B cell (primary cell): ENCODE data around the gene MT3. TPM values are rescaled to one million over a fixed set of nuclear protein-coding genes. Genes with fewer than 3 reads are reported as not detected.

ENCODE experiments used
- ATAC-seq: fragments of 200-7000 bp; cut with Tn5 transposase; one replicate; pipeline ENCODE4 v1.10.0; 2021; ENCODE audit warnings: low read depth, mild to moderate bottlenecking, moderate number of reproducible peaks, moderate library complexity
- CTCF ChIA-PET: fragments of 350-600 bp; sonication (Branson Sonifier 250); formaldehyde crosslinking; loops from one replicate; lab custom pipeline; 2021; ENCODE audit warnings: antibody characterized with exemption, inconsistent platforms; lab: Charles Lee
- POLR2A ChIA-PET: fragments of 350-600 bp; sonication (Branson Sonifier 250); formaldehyde crosslinking; loops from one replicate; lab custom pipeline; 2021; ENCODE audit warnings: antibody characterized with exemption; lab: Charles Lee
- DNase-seq: peaks from one replicate; pipeline ENCODE4 v3.0.0; 2013
- H2AFZ ChIP-seq: 2 replicates; pipeline ENCODE4 v1.6.1; 2012; ENCODE audit warnings: mild to moderate bottlenecking, low read depth, low read length; ENCODE audit not compliant: insufficient read depth, poor library complexity, severe bottlenecking
- H3K27ac ChIP-seq, 2 donors: 1 replicate in 1 of 2; 2 replicates in 1 of 2; pipeline ENCODE4 v1.5.1; 2012 to 2013; ENCODE audit warnings: low read length in 2 of 2, mild to moderate bottlenecking in 2 of 2, moderate library complexity in 1 of 2
- H3K27me3 ChIP-seq, 4 experiments: fragments of 200-600 bp in 1 of 4; sonication (generic) in 1 of 4; replicated peaks in 1 of 4; 1 replicate in 2 of 4; 2 replicates in 2 of 4; pipeline versions ENCODE4 v1.6.1 to v1.7.0; 2013 to 2016; ENCODE audit warnings: low read length in 3 of 4, mild to moderate bottlenecking in 2 of 4, mixed read lengths in 1 of 4, moderate library complexity in 1 of 4; ENCODE audit not compliant: insufficient read depth in 4 of 4, control insufficient read depth in 3 of 4; ENCODE audit errors: control extremely low read depth in 1 of 4
- H3K36me3 ChIP-seq, 2 experiments: replicated peaks in 1 of 2; 1 replicate in 1 of 2; 2 replicates in 1 of 2; pipeline versions ENCODE4 v1.6.1 to v1.7.1; 2013; ENCODE audit warnings: low read length in 1 of 2; ENCODE audit not compliant: insufficient read depth in 2 of 2, control insufficient read depth in 1 of 2; ENCODE audit errors: control extremely low read depth in 1 of 2, extremely low read depth in 1 of 2
- H3K4me1 ChIP-seq, 2 donors: fragments of 200-600 bp in 1 of 2; sonication (generic) in 1 of 2; 1 replicate in 1 of 2; 2 replicates in 1 of 2; pipeline versions ENCODE4 v1.5.1 to v1.6.1; 2013 to 2017; ENCODE audit warnings: low read length in 2 of 2; ENCODE audit not compliant: control insufficient read depth in 2 of 2, insufficient read depth in 2 of 2
- H3K4me2 ChIP-seq: replicated peaks from 2 replicates; pipeline ENCODE3; 2012; ENCODE audit warnings: mild to moderate bottlenecking, low read depth, low read length; ENCODE audit not compliant: poor library complexity, severe bottlenecking
- H3K4me3 ChIP-seq, 5 experiments: fragments of 200-600 bp in 1 of 5; sonication (generic) in 1 of 5; 1 replicate in 3 of 5; 2 replicates in 2 of 5; pipeline versions ENCODE4 v1.5.1 to v1.7.0; 2011 to 2016; ENCODE audit warnings: low read length in 4 of 5, mild to moderate bottlenecking in 4 of 5, low read depth in 2 of 5, control low read depth in 1 of 5, moderate library complexity in 1 of 5; ENCODE audit not compliant: insufficient read depth in 1 of 5; ENCODE audit errors: control extremely low read depth in 1 of 5, extremely low read depth in 1 of 5
- H3K79me2 ChIP-seq: fragments of 200-600 bp; sonication (generic); one replicate; pipeline ENCODE4 v1.6.0; 2016; ENCODE audit warnings: low read length; ENCODE audit not compliant: control insufficient read depth, insufficient read depth
- H3K9ac ChIP-seq: fragments of 200-600 bp; sonication (generic); 2 replicates; pipeline ENCODE4 v1.6.1; 2017; ENCODE audit warnings: mild to moderate bottlenecking, low read length, moderate library complexity
- H3K9me3 ChIP-seq, 3 donors: one replicate each; pipeline versions ENCODE4 v1.6.1 to v1.7.1; 2013; ENCODE audit warnings: low read length in 2 of 3; ENCODE audit not compliant: control insufficient read depth in 2 of 3, insufficient read depth in 1 of 3; ENCODE audit errors: control extremely low read depth in 1 of 3
- H4K20me1 ChIP-seq: 2 replicates; pipeline ENCODE4 v1.6.0; 2012; ENCODE audit warnings: mild to moderate bottlenecking, low read length; ENCODE audit not compliant: insufficient read depth, control insufficient read depth, poor library complexity, severe bottlenecking
- H3K27ac Mint-ChIP-seq: one replicate; pipeline ENCODE4 v1.8.0; 2021; ENCODE audit warnings: mixed read lengths
- H3K27me3 Mint-ChIP-seq: one replicate; pipeline ENCODE4 v1.8.0; 2021; ENCODE audit warnings: mixed read lengths
- H3K4me1 Mint-ChIP-seq: one replicate; pipeline ENCODE4 v1.8.0; 2021; ENCODE audit warnings: mixed read lengths
- H3K4me3 Mint-ChIP-seq: one replicate; pipeline ENCODE4 v1.8.0; 2021; ENCODE audit warnings: mixed read lengths
- H3K9me3 Mint-ChIP-seq: one replicate; pipeline ENCODE4 v1.8.0; 2022; ENCODE audit warnings: mixed read lengths; ENCODE audit not compliant: insufficient read depth
- CTCF ChIP-seq: fragments of 200-600 bp; IDR thresholded peaks from one replicate; pipeline ENCODE4 v1.8.0; 2022; ENCODE audit warnings: antibody characterized with exemption, mild to moderate bottlenecking
- EZH2 ChIP-seq: IDR thresholded peaks from 2 replicates; pipeline ENCODE4 v1.6.1; 2012; ENCODE audit warnings: borderline replicate concordance, low read depth, mild to moderate bottlenecking, moderate library complexity, low read length; ENCODE audit not compliant: insufficient read depth, poor library complexity, severe bottlenecking
- WGBS: methylation state at CpG from one replicate; pipeline ENCODE4 v1.1.5; 2013; ENCODE audit warnings: missing lambda C conversion rate; ENCODE audit not compliant: insufficient coverage; 5-methylcytosine and 5-hydroxymethylcytosine counted together
- intact Hi-C: fragments of 100-400 bp; cut with micrococcal nuclease; formaldehyde crosslinking; loops from one replicate; pipeline ENCODE4 v1.10.0; 2022
- polyA plus RNA-seq: library from polyadenylated mRNA; depleted of rRNA; stranded (reverse); fragments of >200 nt; gene quantifications from 2 replicates; pipeline ENCODE4 v1.2.3, GENCODE V29; 2012
- total RNA-seq, 2 donors: library from RNA; stranded (reverse); fragments of 120-200 nt in 1 of 2; gene quantifications; 1 replicate in 1 of 2; 2 replicates in 1 of 2; pipeline versions ENCODE4 v1.2.3 to v1.2.4, GENCODE V29; 2013 to 2022

Gene MT3
- total and polyA plus RNA-seq, 2 donors (not counting 1 experiment from before 2014, with no cell fraction given), result not detected

- H2AFZ ChIP-seq, result no peak overlapping the region
- H3K27me3 ChIP-seq, result peaks cover 0 to 8% (median 1%) of the 10 kb centered on the region in 4 experiments
- ChIA-PET POLR2A (no interaction called here), CTCF (interaction anchor here (1.4 kb wide), 1 partner anchor 40 kb away, joined by 4 read pairs; no protein-coding TSS in a partner anchor)
- Mint-ChIP-seq H3K27ac (no peak overlapping the region), H3K27me3 (peaks cover 43% of the 10 kb centered on the region), H3K9me3 (no peaks in the 10 kb centered on the region), H3K4me1 (no peaks in the 10 kb centered on the region), H3K4me3 (no peak overlapping the region)
- no peaks in the 10 kb centered on the region for H3K4me1 ChIP-seq
- ATAC-seq, result no peak
- 86% methylated on average over 1 of the region's 1 CpG for WGBS
- no peak overlapping the region for H3K27ac ChIP-seq
- no peaks in the 10 kb centered on the region for H3K9me3 ChIP-seq
- no peak for DNase-seq
- H3K9ac ChIP-seq, result no peak overlapping the region
- H3K4me3 ChIP-seq, result no peak overlapping the region
- no peaks in the 10 kb centered on the region for H4K20me1 ChIP-seq
- no peak for TF ChIP-seq EZH2
- no peak for TF ChIP-seq CTCF
- intact Hi-C loops, result no loop called here
- H3K79me2 ChIP-seq, result no peaks in the 10 kb centered on the region
- H3K4me2 ChIP-seq, result no peak overlapping the region
- no peaks in the 10 kb centered on the region for H3K36me3 ChIP-seq
Measured at GRCh38 chr16:56560447-56560846, 28.9 kb upstream of the MT3 start.

- no peaks in the 10 kb centered on the region for H3K36me3 ChIP-seq
- Mint-ChIP-seq H3K4me1 (no peaks in the 10 kb centered on the region), H3K27me3 (peaks cover 42% of the 10 kb centered on the region), H3K4me3 (no peak overlapping the region), H3K9me3 (no peaks in the 10 kb centered on the region), H3K27ac (no peak overlapping the region)
- no peak overlapping the region for H3K9ac ChIP-seq
- no peak for DNase-seq
- intact Hi-C loops, result no loop called here
- no peak for ATAC-seq
- ChIA-PET POLR2A (no interaction called here), CTCF (interaction anchor here (1.4 kb wide), 1 partner anchor 40 kb away, joined by 4 read pairs; no protein-coding TSS in a partner anchor)
- no peaks in the 10 kb centered on the region for H3K4me1 ChIP-seq
- H3K9me3 ChIP-seq, result no peaks in the 10 kb centered on the region
- no peak overlapping the region for H2AFZ ChIP-seq
- no peak for TF ChIP-seq EZH2
- TF ChIP-seq CTCF, result no peak
- no peaks in the 10 kb centered on the region for H3K79me2 ChIP-seq
- WGBS, result 75% methylated on average over 1 of the region's 1 CpG
- no peak overlapping the region for H3K4me3 ChIP-seq
- H3K27me3 ChIP-seq, result peaks cover 0 to 8% (median 1%) of the 10 kb centered on the region in 4 experiments
- no peak overlapping the region for H3K27ac ChIP-seq
- no peak overlapping the region for H3K4me2 ChIP-seq
- H4K20me1 ChIP-seq, result no peaks in the 10 kb centered on the region
Measured at GRCh38 chr16:56561126-56561525, 28.2 kb upstream of the MT3 start.
